Stimulated activated CD4-positive, alpha-beta T cell treated with anti-CD3 and anti-CD28 coated beads, Interleukin-12 subunit alpha, Interleukin-12 subunit beta, amount 100 ng/mL, for 24 hours (primary cell): Measurements from ENCODE around the gene KRT1.
"Not testable (repeated sequence)": the region's sequence is repeated elsewhere in the genome, so short reads cannot be mapped to it uniquely, and the experiment has no call there.

Experiments
- DNase-seq, 2 experiments: peaks; one replicate each; pipeline ENCODE4 v3.0.0-alpha.2; 2020; ENCODE audit warnings: low read depth in 2 of 2

Gene KRT1

DNA sequence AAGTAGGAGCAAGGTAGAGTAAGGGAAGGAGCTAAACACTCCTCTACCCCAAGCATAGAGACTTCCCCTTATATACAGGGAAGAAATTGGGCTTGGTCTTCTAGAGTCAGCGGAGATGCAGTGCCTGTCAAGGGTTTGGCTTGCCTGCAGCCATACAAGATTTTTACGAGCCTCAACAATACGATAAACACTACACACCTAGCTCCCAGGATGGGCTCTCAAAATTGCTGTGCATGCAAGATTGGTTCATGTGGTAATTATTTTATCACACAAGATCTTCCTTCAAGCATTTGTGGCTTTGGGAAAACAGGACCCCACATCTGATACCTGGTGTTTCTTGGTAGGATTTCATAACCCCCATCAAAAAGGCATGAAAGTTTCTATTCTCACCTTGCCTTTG lies at the start of gene KRT1:
KRT1 (minus strand) TSS at position 45 of the 400 bp plus-strand sequence. CDS start 59 bp downstream, outside the sequence.
- DNase-seq = no peak

DNA sequence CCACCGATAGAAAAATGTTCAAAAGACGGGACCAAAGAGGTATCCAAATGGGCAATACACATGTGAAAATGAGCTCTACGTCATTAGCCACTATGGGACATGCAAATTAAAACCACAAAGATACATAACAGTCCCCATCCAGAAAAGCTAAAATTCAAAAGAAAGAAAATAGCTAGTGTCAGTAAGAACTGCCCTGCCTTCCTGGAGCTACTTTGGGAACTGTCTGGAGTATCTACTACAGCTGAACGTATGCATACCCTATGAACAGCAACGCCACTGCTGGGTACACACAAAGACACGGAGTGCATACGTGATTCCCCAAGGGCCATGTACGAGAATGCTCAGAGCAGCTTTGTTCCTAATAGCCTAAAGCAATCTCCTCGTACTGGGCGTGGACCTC lies 48.9 kb upstream of the KRT1 start:
- DNase-seq = no peak

DNA sequence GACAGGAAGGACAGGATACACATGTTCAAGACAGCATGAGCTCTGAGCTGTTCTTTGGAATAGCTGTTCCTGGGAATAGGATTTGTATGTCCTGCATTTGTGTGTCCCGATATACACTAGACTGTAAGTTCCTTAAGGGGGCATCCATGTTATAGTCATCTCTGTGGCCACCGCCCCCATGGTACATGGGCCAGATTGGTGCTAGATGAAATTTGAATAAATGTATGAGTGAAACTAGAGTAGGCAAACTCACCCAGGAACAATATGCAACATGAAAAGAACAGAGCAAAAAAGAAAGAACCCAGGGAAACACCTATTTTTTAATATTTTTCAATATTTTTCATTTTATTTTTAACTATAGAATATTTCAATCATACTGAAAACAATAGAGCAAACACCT lies 48.2 kb upstream of the KRT1 start:
- no peak for DNase-seq

DNA sequence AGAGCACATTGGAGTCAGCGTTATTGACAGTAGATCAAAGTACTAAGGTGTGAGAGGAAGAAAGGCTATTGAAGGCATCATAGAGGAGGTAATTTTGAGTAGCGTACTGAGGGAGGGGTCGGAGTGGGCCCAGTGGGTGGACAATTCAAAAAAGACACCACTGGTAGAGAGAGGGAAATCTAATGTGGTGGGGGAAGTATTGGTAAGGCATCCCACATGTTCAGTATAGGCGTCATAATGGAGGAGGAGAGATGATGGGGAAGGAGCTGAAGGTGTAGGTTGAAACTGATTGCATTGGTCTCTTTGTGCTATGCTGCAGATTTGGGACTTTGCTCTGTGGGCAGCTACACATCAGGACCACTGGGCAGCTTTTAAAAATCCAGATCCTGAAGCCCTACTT lies 46.8 kb upstream of the KRT1 start:
- no peak for DNase-seq

DNA sequence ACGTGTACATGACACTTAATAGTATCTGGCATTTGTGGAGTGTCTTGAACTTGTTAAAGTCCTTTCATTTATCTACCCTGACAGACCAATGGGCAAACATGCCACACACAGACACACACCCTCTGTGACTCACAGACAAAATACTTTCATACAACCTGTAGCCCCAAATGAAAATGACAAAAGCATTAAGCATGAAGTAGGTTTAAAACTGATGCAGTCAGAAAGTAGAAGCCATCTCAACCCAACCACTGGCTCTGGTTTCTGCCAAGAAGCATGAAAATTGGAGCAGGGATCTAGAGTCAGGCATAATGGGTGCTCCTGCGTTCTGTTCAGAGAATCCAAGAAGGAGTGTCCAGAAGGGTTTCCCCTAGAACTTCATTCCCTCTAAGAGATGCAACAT lies 46.2 kb upstream of the KRT1 start:
- DNase-seq = no peak

DNA sequence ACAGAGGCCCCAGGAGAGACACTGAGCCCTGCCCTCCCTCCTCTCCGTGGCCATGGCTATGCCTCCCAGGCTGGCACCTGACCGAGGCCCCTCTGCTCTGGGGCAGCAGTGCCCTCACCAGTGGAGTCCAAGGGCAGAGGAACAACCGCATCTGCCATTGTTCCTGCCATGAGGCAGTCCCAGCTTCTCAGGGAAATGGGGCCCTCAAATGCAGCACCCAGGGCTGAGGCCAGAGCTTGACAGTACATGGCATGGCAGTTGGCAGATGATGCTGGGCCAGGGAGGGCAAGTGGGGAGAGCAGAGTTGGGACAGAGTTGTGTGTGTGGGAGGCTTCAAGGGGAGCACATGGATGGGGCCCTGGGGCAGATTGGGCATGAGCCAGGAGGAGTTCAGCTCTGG lies 44.2 kb upstream of the KRT1 start:
- DNase-seq = no peak

DNA sequence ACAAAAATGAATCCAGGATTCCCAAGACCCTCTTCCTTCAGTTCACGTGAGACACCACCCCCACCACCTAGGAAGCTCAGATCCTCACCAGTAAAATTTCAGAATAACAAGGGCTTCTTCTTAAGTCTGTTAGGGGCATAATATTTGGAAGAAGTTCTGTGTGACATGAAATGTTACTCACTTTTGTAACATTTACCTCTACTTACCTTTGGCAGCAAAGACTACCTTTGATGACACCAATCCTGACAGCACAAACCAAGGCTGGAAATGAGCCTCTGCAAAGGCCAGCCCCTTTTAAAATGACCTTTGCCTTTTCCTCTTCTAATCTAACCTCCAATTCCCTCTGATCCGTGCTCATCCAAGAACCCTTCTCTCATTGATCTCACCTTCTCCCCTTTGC lies 42.5 kb upstream of the KRT1 start:
- DNase-seq = no peak

DNA sequence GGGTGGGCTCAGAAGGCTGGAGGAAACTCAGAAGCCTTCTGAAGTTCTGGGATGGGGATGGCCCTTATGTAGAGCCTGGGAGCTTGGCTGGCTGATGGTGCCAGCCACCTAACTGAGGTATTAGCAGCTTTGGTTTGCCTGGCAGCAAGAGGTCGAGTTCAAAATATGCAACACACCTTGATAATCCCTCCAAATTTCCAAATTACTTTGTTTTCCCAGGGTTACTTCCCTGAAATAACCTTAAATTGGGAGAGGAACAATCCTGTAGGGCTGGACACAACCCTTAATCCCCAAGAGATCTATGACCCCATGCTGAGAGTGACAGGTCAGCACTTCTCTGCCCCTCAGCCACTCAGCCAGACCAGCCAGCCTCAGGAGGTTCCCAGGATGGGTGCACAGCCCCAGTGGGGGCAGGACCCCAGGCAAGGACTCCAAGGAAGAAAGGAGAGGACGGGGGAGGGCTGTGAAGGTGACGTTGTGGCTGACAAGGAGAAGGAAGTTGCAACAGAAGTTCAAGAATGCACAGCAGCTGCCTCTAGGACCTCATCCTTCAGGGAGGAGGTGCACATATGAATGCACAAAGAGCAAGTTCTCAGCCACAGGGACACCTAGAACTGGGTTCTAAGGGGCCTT lies 41.7 kb upstream of the KRT1 start:
- no peak for DNase-seq

DNA sequence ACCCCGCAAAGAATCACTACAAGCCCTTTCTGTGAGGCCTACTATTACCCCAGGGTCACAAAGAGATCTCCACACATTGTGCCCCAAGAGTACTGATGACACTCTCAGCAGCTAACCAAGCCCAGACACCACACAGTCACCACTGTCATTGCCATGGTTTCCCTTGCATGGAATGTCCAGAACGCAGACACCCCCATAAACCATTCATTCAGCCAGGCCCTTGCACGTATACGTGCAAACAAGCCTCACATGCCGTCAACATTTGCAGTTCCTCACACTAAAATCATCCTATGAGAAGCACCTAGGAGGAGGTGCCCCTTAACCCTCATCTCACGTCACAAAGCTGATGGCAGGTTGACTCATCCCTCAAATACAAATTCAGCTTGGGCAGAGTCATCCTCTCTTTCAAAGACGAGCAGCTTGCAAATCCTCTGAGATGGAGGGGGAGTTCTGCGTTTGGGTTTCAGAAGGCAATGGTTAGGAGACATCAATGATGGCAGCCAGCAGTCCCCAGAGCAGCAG lies 40.2 kb upstream of the KRT1 start:
- DNase-seq = no peak

DNA sequence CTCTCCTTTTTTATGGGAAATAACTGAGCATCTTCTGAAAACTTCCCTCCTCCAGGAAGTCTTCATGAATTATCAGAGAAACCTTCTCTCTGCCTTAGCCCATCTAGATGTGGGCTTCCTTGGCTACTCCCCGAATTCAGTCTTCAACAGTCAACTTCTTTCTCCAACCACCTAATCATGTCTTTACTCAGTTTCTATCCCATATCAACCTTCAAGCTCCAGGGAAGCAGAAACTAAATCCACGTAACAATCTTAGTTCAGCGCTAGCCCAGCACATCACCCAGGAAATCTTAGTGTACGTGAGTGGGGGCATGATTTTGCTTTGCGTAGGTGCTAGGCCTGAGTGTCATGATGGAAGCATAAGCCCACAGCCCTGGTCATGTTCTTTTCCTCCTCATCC lies 35.9 kb upstream of the KRT1 start:
- DNase-seq = no peak

DNA sequence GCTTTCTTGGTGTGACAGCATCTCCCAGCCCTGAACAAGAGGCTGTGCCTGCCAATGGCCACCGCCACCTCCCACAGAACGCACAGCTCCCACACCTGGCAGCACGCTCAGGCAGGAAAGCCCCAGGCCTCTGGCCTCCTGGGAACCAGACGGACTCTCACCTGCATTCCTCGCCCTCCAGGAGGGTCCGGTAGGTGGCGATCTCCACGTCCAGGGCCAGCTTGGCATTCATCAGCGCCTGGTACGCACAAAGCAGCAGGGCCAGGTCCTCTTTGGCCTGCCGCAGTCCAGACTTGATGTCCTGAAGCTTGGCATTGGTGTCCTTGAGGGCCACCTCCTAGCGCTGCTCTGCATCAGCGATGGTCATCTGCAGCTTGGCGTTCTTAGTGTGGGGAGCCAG lies 35.2 kb upstream of the KRT1 start:
- no peak for DNase-seq

DNA sequence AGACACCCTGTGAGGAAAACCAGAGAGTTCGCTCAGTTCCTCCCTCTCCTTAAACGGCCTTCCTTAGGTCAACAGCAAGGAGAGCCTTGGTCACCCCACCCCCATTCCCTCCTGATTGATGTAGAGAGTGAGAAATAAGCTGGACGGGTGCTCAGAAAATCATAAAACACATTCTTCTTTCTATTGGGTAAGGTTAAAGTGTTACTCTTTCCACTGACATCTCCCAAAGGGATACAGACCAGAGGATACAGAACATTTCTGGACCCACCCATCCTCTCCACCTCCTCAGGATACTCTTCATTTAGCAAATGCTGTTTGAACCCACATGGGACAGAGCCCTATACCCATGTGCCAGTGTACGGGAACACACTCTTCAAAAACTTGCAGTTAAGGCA lies 34.7 kb upstream of the KRT1 start:
- DNase-seq = no peak

DNA sequence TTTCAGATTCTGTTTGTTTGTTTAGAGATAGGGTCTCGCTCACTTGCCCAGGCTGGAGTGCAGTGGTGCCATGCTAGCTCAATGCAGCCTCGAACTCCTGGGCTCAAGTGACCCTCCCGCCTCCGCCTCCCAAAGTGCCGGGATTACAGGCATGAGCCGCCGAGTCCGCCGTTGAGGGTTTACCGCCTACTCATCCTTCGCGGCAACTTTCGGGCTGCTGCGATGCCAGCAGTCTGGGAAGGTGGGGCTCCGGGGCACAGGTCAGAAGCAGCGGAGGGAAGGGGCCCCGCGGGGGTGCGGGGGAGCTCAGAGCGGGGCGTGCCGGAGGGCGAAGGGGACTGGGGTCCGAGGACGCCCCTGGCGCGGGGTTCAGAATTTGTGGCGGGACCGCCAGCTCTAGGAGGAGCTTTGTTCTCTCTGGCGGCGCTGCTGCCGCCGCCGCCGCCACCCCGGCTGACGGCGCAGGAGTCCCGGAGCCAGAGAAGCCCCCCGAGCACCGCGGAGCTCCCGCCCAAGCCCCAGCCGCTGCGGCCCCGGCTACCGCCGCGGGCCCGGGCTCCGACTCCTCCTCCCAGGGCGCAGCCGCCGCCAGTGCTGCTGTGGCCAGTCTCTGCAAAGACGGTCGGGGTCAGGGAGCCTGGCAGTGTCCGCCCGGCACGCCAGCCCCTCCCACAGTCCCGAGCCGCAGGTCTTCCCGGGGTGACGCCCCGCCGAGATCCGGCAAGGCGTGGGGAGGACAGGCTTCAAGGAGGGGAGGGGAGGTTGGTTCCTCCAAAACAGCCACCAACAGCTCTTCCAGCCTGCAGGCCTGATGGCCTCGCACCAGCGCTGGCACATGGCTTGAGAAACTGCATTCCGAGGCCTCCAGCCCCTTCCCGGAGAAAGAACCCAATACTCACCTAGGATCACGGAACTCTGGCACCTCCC lies 34.0 kb upstream of the KRT1 start:
- DNase-seq = peak in 1 of 2 experiments; percentile 23

DNA sequence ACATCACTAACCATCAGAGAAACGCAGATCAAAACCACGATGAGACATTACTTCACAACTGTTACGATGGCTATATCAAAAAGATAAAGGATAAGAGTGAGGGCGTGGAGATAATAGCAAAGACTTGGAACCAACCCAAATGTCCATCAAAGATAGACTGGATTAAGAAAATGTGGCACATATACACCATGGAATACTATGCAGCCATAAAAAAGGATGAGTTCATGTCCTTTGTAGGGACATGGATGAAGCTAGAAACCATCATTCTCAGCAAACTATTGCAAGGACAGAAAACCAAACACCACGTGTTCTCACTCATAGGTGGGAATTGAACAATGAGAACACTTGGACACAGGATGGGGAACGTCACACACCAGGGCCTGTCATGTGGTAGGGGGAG lies 31.9 kb upstream of the KRT1 start:
- not testable (repeated sequence) for DNase-seq

DNA sequence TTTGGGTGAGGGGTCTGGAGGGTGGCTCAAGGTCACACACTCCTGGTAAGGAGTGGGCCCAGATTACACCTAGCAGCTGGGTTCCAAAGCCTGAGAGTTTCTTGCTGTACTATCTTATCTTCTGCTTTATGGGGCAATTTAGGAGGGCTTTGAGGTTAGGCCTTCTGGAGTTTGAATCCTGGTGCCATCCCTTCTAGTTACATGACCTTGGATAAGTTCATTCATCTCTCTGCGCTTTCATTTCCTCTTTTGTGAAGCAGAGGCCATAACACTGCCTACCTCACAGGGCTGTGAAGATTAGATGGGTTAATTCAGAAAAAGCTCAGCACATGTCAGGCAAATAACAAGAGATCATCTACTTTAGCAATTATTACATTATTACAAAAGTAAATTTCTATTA lies 30.5 kb upstream of the KRT1 start:
- DNase-seq = no peak

DNA sequence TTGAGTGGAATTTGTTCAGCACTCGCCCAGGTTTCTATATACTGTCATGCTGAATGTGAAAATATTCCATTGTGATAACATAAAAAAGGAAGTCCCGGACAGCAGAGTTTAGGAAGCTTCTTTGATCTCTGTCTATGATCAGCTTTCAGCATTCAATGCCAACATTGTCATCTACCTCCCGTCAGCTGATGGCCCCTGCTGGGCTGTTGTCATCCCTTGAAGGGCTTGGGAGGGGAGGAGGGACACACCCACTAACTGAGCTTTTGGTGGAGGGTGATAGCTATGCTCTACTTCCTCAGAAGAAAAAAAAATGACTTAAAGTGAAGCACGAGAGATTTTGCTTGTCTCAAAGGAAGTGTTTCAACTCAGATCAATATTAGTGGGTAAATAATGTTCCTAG lies 27.8 kb upstream of the KRT1 start:
- no peak for DNase-seq

DNA sequence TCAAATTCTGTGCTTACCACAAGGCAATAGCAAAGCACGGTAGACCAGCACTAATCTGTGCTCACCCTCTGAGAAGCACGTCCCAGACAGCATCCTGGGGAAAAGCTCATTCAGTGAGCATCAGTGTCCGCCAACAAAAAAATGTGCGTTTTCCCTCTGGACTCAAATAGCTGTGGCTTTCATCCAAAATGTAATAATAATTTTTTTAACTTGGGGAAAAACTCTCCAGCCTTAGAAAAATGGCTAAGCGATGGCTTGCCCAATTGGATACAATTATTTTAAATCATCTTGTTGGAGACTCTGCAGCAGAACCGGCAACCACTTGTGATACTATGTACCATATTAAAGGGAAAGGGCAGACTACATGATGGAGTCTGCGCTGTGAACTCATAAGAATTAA lies 24.3 kb upstream of the KRT1 start:
- no peak for DNase-seq

DNA sequence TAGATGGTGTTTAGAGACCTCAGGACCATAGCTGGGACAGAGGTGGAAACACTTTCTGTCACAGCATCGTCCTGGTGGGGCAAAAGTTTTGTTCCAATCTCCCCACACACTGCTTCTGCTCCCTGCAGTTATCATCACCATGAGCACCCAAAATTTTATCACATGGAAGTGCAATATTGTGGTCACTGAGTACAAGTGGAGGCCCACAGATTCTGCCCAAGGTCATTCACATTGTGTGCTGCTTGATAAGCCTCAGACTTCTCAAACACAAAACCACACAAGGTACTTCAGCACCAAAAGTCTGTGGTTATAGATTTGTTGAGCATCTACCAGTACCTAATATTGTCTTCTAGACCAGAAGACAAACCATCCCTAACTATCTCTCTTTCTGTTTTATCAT lies 23.7 kb upstream of the KRT1 start:
- no peak for DNase-seq

DNA sequence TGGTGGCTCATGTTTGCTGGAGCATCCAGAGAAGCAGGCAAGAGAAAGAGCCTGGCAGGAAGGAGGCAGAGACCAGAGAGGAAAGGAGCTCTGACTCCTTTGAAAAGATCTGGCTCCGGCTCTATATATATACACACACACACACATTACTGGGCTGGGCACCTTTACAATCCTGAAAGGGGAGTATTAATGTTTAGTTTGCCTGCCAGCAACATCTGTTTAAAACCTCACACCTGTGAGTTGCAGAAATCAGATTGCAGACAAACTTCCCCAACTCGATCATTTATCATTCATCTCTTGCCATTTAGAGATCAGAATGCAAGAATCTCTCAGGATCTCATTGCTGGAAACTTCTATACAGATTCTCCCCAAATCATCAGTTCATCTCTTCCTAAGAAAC lies 23.2 kb upstream of the KRT1 start, which contains the start of gene KRT77:
KRT77 (minus strand) TSS at position 101 of the 400 bp plus-strand sequence; CDS start at position 11, 90 bp downstream.
- no peak for DNase-seq

DNA sequence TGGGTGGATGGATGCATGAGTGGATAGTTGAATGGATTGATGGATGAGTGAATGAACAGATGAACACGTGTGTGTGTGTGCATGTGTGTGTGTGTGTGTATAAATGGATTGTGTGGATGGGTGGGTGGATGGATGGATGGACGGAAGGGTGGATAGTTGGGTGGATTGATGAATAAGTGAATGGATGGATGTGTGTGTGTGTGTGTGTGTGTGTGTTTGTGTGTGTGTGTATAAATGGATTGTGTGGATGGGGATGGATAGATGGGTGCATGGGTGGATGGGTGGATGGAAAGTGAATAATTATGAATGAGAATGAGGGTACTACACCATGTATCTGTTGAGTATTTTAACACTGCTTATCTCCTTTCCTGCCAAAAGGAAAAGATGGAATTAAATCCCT lies 22.1 kb upstream of the KRT1 start:
- DNase-seq = no peak

DNA sequence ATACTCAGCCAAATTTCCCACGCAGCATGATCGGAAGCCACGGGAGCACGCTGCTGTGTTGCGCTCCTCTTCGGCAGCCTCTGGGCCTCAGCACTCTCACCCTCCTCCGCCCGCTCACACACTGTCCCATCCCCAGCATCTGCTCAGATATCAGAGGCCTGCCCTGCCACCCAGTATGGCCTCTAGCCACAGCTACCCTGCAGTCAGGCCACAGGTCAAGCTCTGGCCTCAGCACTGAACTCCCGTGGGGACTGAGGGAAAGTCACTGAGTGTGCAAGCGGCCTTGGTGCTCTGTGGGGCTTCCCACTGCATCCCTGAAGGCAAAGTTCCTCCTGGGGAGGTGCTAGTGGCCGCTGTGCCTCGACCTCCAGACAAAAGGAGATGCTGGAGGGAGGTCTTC lies 21.1 kb upstream of the KRT1 start:
- DNase-seq = no peak

DNA sequence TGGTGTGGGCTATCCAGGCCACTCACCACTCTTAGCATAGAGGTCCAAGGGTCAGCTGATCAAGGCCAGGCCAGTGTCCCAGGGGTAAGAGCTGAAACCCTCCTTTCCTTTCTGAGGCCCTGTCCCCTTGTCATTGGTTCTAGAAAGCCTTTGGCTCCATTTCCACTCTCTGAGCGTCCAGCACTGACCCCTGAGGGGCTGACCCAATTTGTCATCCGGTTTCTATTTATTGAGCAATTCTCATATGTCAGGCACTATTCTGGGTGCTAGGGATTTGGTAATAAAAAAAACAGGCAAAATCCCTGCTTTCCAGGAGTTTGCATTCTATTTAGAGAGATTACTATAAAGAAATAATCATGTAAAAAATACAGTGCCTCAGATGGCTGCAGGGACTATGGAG lies 19.8 kb upstream of the KRT1 start:
- DNase-seq = no peak

DNA sequence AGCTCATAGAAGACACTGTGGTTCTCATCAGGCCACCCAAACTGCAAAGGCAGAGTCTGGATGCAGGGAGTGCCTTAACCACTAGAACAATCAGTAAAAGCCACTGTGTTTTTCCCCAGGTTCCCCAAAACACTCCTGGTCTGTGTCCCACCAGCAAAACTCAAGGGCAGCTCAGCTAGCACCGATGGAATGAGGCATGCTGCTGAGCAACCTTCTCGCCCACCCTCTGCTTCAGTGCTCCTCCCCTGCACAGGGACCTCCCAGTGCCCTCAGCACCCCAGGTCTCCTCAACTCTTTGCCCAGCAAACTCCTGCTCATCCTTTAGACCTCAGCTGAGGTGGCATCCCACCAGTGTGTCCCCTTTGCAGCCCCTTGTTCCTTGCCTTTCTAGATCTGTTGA lies 19.2 kb upstream of the KRT1 start:
- DNase-seq = no peak
